Keratinocyte (primary cell): Measurements from ENCODE around the gene DGKH. TPM values are rescaled to one million over a fixed set of nuclear protein-coding genes. Genes with fewer than 3 reads are reported as not detected.

ENCODE experiments used
- DNase-seq: peaks from one replicate; pipeline ENCODE4 v3.0.0-alpha.2; 2011; ENCODE audit warnings: low read depth, missing footprints, low spot score
- FAIRE-seq: peaks from 2 replicates; lab custom pipeline; 2011; peaks lifted over from hg19 to GRCh38; lab: Jason Lieb, UNC
- H2AFZ ChIP-seq: 2 replicates; pipeline ENCODE4 v1.6.0; 2012; ENCODE audit warnings: low read length, control low read depth, inconsistent platforms; ENCODE audit not compliant: control insufficient read depth
- H3K27ac ChIP-seq: 2 replicates; pipeline ENCODE4 v1.5.1; 2011; ENCODE audit warnings: low read length; ENCODE audit not compliant: control insufficient read depth, insufficient read depth
- H3K27me3 ChIP-seq: 3 replicates; pipeline ENCODE4 v1.6.0; 2011; ENCODE audit warnings: low read length; ENCODE audit not compliant: control insufficient read depth, insufficient read depth; ENCODE audit errors: extremely low read depth
- H3K36me3 ChIP-seq, 2 experiments: 2 replicates in 1 of 2; 3 replicates in 1 of 2; pipeline ENCODE4 v1.5.1; 2011; ENCODE audit warnings: low read length in 2 of 2, mild to moderate bottlenecking in 1 of 2; ENCODE audit not compliant: control insufficient read depth in 2 of 2, insufficient read depth in 2 of 2; ENCODE audit errors: extremely low read depth in 1 of 2
- H3K4me1 ChIP-seq: 3 replicates; pipeline ENCODE4 v1.5.1; 2011; ENCODE audit warnings: low read length; ENCODE audit not compliant: control insufficient read depth, insufficient read depth; ENCODE audit errors: extremely low read depth
- H3K4me2 ChIP-seq: 3 replicates; pipeline ENCODE4 v1.6.0; 2011; ENCODE audit warnings: low read depth, low read length; ENCODE audit not compliant: control insufficient read depth, insufficient read depth; ENCODE audit errors: extremely low read depth
- H3K4me3 ChIP-seq, 3 experiments: fragments of 200-600 bp in 1 of 3; sonication (generic) in 1 of 3; 2 replicates in 2 of 3; 3 replicates in 1 of 3; pipeline ENCODE4 v1.5.1; 2011 to 2016; ENCODE audit warnings: low read length in 3 of 3, mild to moderate bottlenecking in 3 of 3, control low read depth in 2 of 3, inconsistent platforms in 1 of 3, low read depth in 1 of 3, mixed read lengths in 1 of 3, mixed run types in 1 of 3, moderate library complexity in 1 of 3; ENCODE audit not compliant: control insufficient read depth in 2 of 3, insufficient read depth in 2 of 3; ENCODE audit errors: extremely low read depth in 1 of 3
- H3K79me2 ChIP-seq: 2 replicates; pipeline ENCODE4 v1.6.0; 2012; ENCODE audit warnings: low read length; ENCODE audit not compliant: control insufficient read depth, insufficient read depth
- H3K9ac ChIP-seq: 3 replicates; pipeline ENCODE4 v1.6.0; 2011; ENCODE audit warnings: low read length; ENCODE audit not compliant: control insufficient read depth, insufficient read depth; ENCODE audit errors: extremely low read depth
- H3K9me1 ChIP-seq: 3 replicates; pipeline ENCODE4 v1.6.0; 2011; ENCODE audit warnings: low read length; ENCODE audit not compliant: control insufficient read depth, insufficient read depth; ENCODE audit errors: extremely low read depth
- H3K9me3 ChIP-seq: 2 replicates; pipeline ENCODE4 v1.5.1; 2012; ENCODE audit warnings: low read depth, low read length; ENCODE audit not compliant: control insufficient read depth
- H4K20me1 ChIP-seq: 3 replicates; pipeline ENCODE4 v1.6.0; 2011; ENCODE audit warnings: low read length; ENCODE audit not compliant: control insufficient read depth, insufficient read depth; ENCODE audit errors: extremely low read depth
- EZH2 ChIP-seq: IDR thresholded peaks from one replicate; pipeline ENCODE4 v1.6.1; 2012; ENCODE audit warnings: inconsistent platforms, mild to moderate bottlenecking, low read length, moderate library complexity
- dilution Hi-C: fragments of 300-500 bp; cut with MboI; formaldehyde crosslinking; loops from one replicate; pipeline ENCODE4 v1.7.0; 2020; ENCODE audit warnings: low sequenced_read_pairs; ENCODE audit not compliant: extremely low pct_ligation_motif_present
- polyA plus RNA-seq, 5 experiments: library from polyadenylated mRNA; depleted of rRNA in 3 of 5; stranded (reverse) in 3 of 5; stranded (forward) in 1 of 5; unstranded in 1 of 5; fragments of >200 nt; gene quantifications; 1 replicate in 1 of 5; 2 replicates in 3 of 5; 3 replicates in 1 of 5; pipeline versions ENCODE4 v1.2.1 to v1.2.3, GENCODE V29; 2011 to 2012; ENCODE audit warnings: missing spikeins in 2 of 5, low read depth in 1 of 5, low replicate concordance in 1 of 5
- TF ChIP-seq, protein P1 (sequence below), 3 experiments: IDR thresholded peaks in 1 of 3; conservative IDR thresholded peaks in 1 of 3; optimal IDR thresholded peaks in 1 of 3; 2 replicates in 2 of 3; 3 replicates in 1 of 3; pipeline versions ENCODE3 to v1.5.1; 2011; ENCODE audit warnings: low read length in 3 of 3, mild to moderate bottlenecking in 3 of 3, moderate library complexity in 2 of 3, control low read depth in 1 of 3, inconsistent platforms in 1 of 3; ENCODE audit not compliant: insufficient read depth in 2 of 3; ENCODE audit errors: extremely low read depth in 1 of 3

Gene DGKH
- polyA plus RNA-seq, 1 donor (not counting 4 experiments of a cell fraction or from before 2014, with no cell fraction given): 12.8 TPM

DNA sequence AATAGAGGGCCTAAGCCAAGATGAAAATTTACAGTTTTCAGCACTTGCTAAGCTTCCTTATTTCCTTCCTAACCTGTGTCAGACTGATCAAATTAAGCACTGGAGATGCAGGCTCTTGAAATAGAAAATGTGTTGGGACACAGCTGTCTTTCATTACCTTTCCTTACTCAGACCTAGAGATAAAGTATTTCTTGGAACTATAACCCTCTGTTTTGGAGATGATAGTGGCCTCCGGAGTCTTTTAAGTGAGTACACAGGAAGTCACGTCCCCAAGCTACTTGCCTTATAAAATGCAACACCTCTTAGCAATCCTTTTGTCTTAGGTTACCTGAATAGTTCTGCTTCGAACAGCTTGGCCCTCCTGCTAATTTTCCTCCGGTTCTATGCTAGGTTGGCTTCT, 211.1 kb downstream of the DGKH start:
- H3K27ac ChIP-seq: no peak overlapping the region
- H3K4me2 ChIP-seq: no peak overlapping the region
- H3K9ac ChIP-seq: no peak overlapping the region
- no peak overlapping the region for H3K4me3 ChIP-seq
- H3K36me3 ChIP-seq: no peaks in the 10 kb centered on the region
- FAIRE-seq: no peak
- peaks cover 8% of the 10 kb centered on the region for H3K4me1 ChIP-seq
- H2AFZ ChIP-seq: no peak overlapping the region
- no peaks in the 10 kb centered on the region for H3K9me3 ChIP-seq
- no peak for DNase-seq
- no peaks in the 10 kb centered on the region for H4K20me1 ChIP-seq
- no peaks in the 10 kb centered on the region for H3K79me2 ChIP-seq
- H3K9me1 ChIP-seq: no peaks in the 10 kb centered on the region
- no peaks in the 10 kb centered on the region for H3K27me3 ChIP-seq
- dilution Hi-C loops: no loop called here
- TF ChIP-seq, protein P1, sequence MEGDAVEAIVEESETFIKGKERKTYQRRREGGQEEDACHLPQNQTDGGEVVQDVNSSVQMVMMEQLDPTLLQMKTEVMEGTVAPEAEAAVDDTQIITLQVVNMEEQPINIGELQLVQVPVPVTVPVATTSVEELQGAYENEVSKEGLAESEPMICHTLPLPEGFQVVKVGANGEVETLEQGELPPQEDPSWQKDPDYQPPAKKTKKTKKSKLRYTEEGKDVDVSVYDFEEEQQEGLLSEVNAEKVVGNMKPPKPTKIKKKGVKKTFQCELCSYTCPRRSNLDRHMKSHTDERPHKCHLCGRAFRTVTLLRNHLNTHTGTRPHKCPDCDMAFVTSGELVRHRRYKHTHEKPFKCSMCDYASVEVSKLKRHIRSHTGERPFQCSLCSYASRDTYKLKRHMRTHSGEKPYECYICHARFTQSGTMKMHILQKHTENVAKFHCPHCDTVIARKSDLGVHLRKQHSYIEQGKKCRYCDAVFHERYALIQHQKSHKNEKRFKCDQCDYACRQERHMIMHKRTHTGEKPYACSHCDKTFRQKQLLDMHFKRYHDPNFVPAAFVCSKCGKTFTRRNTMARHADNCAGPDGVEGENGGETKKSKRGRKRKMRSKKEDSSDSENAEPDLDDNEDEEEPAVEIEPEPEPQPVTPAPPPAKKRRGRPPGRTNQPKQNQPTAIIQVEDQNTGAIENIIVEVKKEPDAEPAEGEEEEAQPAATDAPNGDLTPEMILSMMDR (optimal IDR thresholded peaks at IDR 0.05 in 1 of 3, IDR thresholded peaks at IDR 0.05 in 1 of 3, conservative IDR thresholded peaks at IDR 0.05 in 1 of 3; ENCODE audit: extremely low read depth in 1 of 3, insufficient read depth in 2 of 3, low read length in 3 of 3): no peak
- TF ChIP-seq EZH2: no peak

DNA sequence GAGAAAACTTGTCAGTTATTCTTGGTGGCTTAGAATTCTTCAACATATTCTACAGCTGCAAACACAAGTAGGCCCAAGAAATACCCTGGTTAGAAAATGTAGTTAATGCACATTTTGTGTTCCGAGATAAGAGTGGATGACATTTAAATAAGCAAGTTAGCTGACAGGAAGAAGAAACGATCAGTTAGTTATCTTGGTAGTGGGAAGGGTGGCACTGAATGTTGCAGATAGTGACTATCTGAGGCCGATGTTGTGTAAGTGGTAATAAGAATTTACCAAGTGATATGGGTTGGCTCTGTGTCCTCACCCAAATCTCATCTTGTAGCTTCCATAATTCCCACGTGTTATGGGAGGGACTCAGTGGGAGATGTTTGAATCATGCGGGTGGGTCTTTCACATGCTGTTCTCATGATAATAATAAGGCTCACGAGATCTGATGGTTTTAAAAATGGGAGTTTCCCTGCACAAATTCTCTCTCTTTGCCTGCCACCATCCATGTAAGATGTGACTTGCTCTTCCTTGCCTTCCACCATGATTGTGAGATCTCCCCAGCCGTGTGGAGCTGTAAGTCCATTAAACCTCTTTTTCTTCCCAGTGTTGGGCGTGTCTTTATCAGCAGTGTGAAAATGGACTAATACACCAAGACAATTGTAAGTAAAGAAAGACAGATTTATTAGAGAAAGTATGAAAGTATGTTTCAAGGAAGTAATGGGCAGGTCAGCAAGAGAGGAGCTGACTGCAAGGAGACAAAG, 212.6 kb downstream of the DGKH start:
- dilution Hi-C loops: no loop called here
- Histone ChIP-seq H3K79me2 (no peaks in the 10 kb centered on the region), H3K36me3 (no peaks in the 10 kb centered on the region), H3K4me1 (peaks cover under 1% of the 10 kb centered on the region), H3K4me2 (no peak overlapping the region), H3K9me1 (no peaks in the 10 kb centered on the region), H3K27me3 (no peaks in the 10 kb centered on the region), H2AFZ (no peak overlapping the region), H3K27ac (no peak overlapping the region), H4K20me1 (no peaks in the 10 kb centered on the region), H3K4me3 (no peak overlapping the region), H3K9me3 (no peaks in the 10 kb centered on the region), H3K9ac (no peak overlapping the region)
- TF ChIP-seq, protein P1 (optimal IDR thresholded peaks at IDR 0.05 in 1 of 3, IDR thresholded peaks at IDR 0.05 in 1 of 3, conservative IDR thresholded peaks at IDR 0.05 in 1 of 3; ENCODE audit: extremely low read depth in 1 of 3, insufficient read depth in 2 of 3, low read length in 3 of 3): no peak
- TF ChIP-seq EZH2: no peak
- no peak for FAIRE-seq
- no peak for DNase-seq
